B cell (primary cell): ENCODE results near the gene ALKBH8. TPM values are rescaled to one million over a fixed set of nuclear protein-coding genes. Genes with fewer than 3 reads are reported as not detected.

ENCODE experiments used
- ATAC-seq: fragments of 200-7000 bp; cut with Tn5 transposase; one replicate; pipeline ENCODE4 v1.10.0; 2021; ENCODE audit warnings: low read depth, mild to moderate bottlenecking, moderate number of reproducible peaks, moderate library complexity
- CTCF ChIA-PET: fragments of 350-600 bp; sonication (Branson Sonifier 250); formaldehyde crosslinking; loops from one replicate; lab custom pipeline; 2021; ENCODE audit warnings: antibody characterized with exemption, inconsistent platforms; lab: Charles Lee
- POLR2A ChIA-PET: fragments of 350-600 bp; sonication (Branson Sonifier 250); formaldehyde crosslinking; loops from one replicate; lab custom pipeline; 2021; ENCODE audit warnings: antibody characterized with exemption; lab: Charles Lee
- DNase-seq: peaks from one replicate; pipeline ENCODE4 v3.0.0; 2013
- H2AFZ ChIP-seq: 2 replicates; pipeline ENCODE4 v1.6.1; 2012; ENCODE audit warnings: mild to moderate bottlenecking, low read depth, low read length; ENCODE audit not compliant: insufficient read depth, poor library complexity, severe bottlenecking
- H3K27ac ChIP-seq, 2 donors: 1 replicate in 1 of 2; 2 replicates in 1 of 2; pipeline ENCODE4 v1.5.1; 2012 to 2013; ENCODE audit warnings: low read length in 2 of 2, mild to moderate bottlenecking in 2 of 2, moderate library complexity in 1 of 2
- H3K27me3 ChIP-seq, 4 experiments: fragments of 200-600 bp in 1 of 4; sonication (generic) in 1 of 4; replicated peaks in 1 of 4; 1 replicate in 2 of 4; 2 replicates in 2 of 4; pipeline versions ENCODE4 v1.6.1 to v1.7.0; 2013 to 2016; ENCODE audit warnings: low read length in 3 of 4, mild to moderate bottlenecking in 2 of 4, mixed read lengths in 1 of 4, moderate library complexity in 1 of 4; ENCODE audit not compliant: insufficient read depth in 4 of 4, control insufficient read depth in 3 of 4; ENCODE audit errors: control extremely low read depth in 1 of 4
- H3K36me3 ChIP-seq, 2 experiments: replicated peaks in 1 of 2; 1 replicate in 1 of 2; 2 replicates in 1 of 2; pipeline versions ENCODE4 v1.6.1 to v1.7.1; 2013; ENCODE audit warnings: low read length in 1 of 2; ENCODE audit not compliant: insufficient read depth in 2 of 2, control insufficient read depth in 1 of 2; ENCODE audit errors: control extremely low read depth in 1 of 2, extremely low read depth in 1 of 2
- H3K4me1 ChIP-seq, 2 donors: fragments of 200-600 bp in 1 of 2; sonication (generic) in 1 of 2; 1 replicate in 1 of 2; 2 replicates in 1 of 2; pipeline versions ENCODE4 v1.5.1 to v1.6.1; 2013 to 2017; ENCODE audit warnings: low read length in 2 of 2; ENCODE audit not compliant: control insufficient read depth in 2 of 2, insufficient read depth in 2 of 2
- H3K4me2 ChIP-seq: replicated peaks from 2 replicates; pipeline ENCODE3; 2012; ENCODE audit warnings: mild to moderate bottlenecking, low read depth, low read length; ENCODE audit not compliant: poor library complexity, severe bottlenecking
- H3K4me3 ChIP-seq, 5 experiments: fragments of 200-600 bp in 1 of 5; sonication (generic) in 1 of 5; 1 replicate in 3 of 5; 2 replicates in 2 of 5; pipeline versions ENCODE4 v1.5.1 to v1.7.0; 2011 to 2016; ENCODE audit warnings: low read length in 4 of 5, mild to moderate bottlenecking in 4 of 5, low read depth in 2 of 5, control low read depth in 1 of 5, moderate library complexity in 1 of 5; ENCODE audit not compliant: insufficient read depth in 1 of 5; ENCODE audit errors: control extremely low read depth in 1 of 5, extremely low read depth in 1 of 5
- H3K79me2 ChIP-seq: fragments of 200-600 bp; sonication (generic); one replicate; pipeline ENCODE4 v1.6.0; 2016; ENCODE audit warnings: low read length; ENCODE audit not compliant: control insufficient read depth, insufficient read depth
- H3K9ac ChIP-seq: fragments of 200-600 bp; sonication (generic); 2 replicates; pipeline ENCODE4 v1.6.1; 2017; ENCODE audit warnings: mild to moderate bottlenecking, low read length, moderate library complexity
- H3K9me3 ChIP-seq, 3 donors: one replicate each; pipeline versions ENCODE4 v1.6.1 to v1.7.1; 2013; ENCODE audit warnings: low read length in 2 of 3; ENCODE audit not compliant: control insufficient read depth in 2 of 3, insufficient read depth in 1 of 3; ENCODE audit errors: control extremely low read depth in 1 of 3
- H4K20me1 ChIP-seq: 2 replicates; pipeline ENCODE4 v1.6.0; 2012; ENCODE audit warnings: mild to moderate bottlenecking, low read length; ENCODE audit not compliant: insufficient read depth, control insufficient read depth, poor library complexity, severe bottlenecking
- H3K27ac Mint-ChIP-seq: one replicate; pipeline ENCODE4 v1.8.0; 2021; ENCODE audit warnings: mixed read lengths
- H3K27me3 Mint-ChIP-seq: one replicate; pipeline ENCODE4 v1.8.0; 2021; ENCODE audit warnings: mixed read lengths
- H3K4me1 Mint-ChIP-seq: one replicate; pipeline ENCODE4 v1.8.0; 2021; ENCODE audit warnings: mixed read lengths
- H3K4me3 Mint-ChIP-seq: one replicate; pipeline ENCODE4 v1.8.0; 2021; ENCODE audit warnings: mixed read lengths
- H3K9me3 Mint-ChIP-seq: one replicate; pipeline ENCODE4 v1.8.0; 2022; ENCODE audit warnings: mixed read lengths; ENCODE audit not compliant: insufficient read depth
- CTCF ChIP-seq: fragments of 200-600 bp; IDR thresholded peaks from one replicate; pipeline ENCODE4 v1.8.0; 2022; ENCODE audit warnings: antibody characterized with exemption, mild to moderate bottlenecking
- EZH2 ChIP-seq: IDR thresholded peaks from 2 replicates; pipeline ENCODE4 v1.6.1; 2012; ENCODE audit warnings: borderline replicate concordance, low read depth, mild to moderate bottlenecking, moderate library complexity, low read length; ENCODE audit not compliant: insufficient read depth, poor library complexity, severe bottlenecking
- WGBS: methylation state at CpG from one replicate; pipeline ENCODE4 v1.1.5; 2013; ENCODE audit warnings: missing lambda C conversion rate; ENCODE audit not compliant: insufficient coverage; 5-methylcytosine and 5-hydroxymethylcytosine counted together
- intact Hi-C: fragments of 100-400 bp; cut with micrococcal nuclease; formaldehyde crosslinking; loops from one replicate; pipeline ENCODE4 v1.10.0; 2022
- polyA plus RNA-seq: library from polyadenylated mRNA; depleted of rRNA; stranded (reverse); fragments of >200 nt; gene quantifications from 2 replicates; pipeline ENCODE4 v1.2.3, GENCODE V29; 2012
- total RNA-seq, 2 donors: library from RNA; stranded (reverse); fragments of 120-200 nt in 1 of 2; gene quantifications; 1 replicate in 1 of 2; 2 replicates in 1 of 2; pipeline versions ENCODE4 v1.2.3 to v1.2.4, GENCODE V29; 2013 to 2022

ALKBH8 gene
- total and polyA plus RNA-seq, 2 donors (not counting 1 experiment from before 2014, with no cell fraction given), result 4.0 to 13.3 TPM

- peak overlapping the region; percentile 94 for H3K4me3 Mint-ChIP-seq
Measured at GRCh38 chr11:107457205-107457557, 108.4 kb downstream of the ALKBH8 start.

GRCh38 chr11:107453594-107454286 lies 111.8 kb downstream of the ALKBH8 start:
- no peak overlapping the region for H3K4me3 Mint-ChIP-seq
- no peaks in the 10 kb centered on the region for H3K9me3 Mint-ChIP-seq
- peaks cover 27% of the 10 kb centered on the region for H3K4me1 Mint-ChIP-seq
- Histone ChIP-seq H2AFZ (no peak overlapping the region), H3K79me2 (peaks cover 64% of the 10 kb centered on the region), H3K36me3 (peaks cover 8 to 14% of the 10 kb centered on the region in 2 experiments), H3K4me3 (no peak overlapping the region), H3K9ac (no peak overlapping the region), H3K27me3 (no peaks in the 10 kb centered on the region), H3K9me3 (no peaks in the 10 kb centered on the region), H3K4me2 (no peak overlapping the region), H3K4me1 (peaks cover 12 to 14% of the 10 kb centered on the region in 2 donors), H3K27ac (no peak overlapping the region), H4K20me1 (peaks cover 2% of the 10 kb centered on the region)
- H3K27ac Mint-ChIP-seq, result no peak overlapping the region
- ATAC-seq, result no peak
- 95% methylated on average over 5 of the region's 5 CpGs for WGBS
- POLR2A ChIA-PET, result no interaction called here
- no peaks in the 10 kb centered on the region for H3K27me3 Mint-ChIP-seq
- CTCF ChIA-PET, result interaction anchor here (1.1 kb wide), 1 partner anchor 93 kb away, joined by 4 read pairs; no protein-coding TSS in a partner anchor
- intact Hi-C loops, result no loop called here
- no peak for DNase-seq
- TF ChIP-seq EZH2 (no peak), CTCF (no peak)

More at GRCh38 chr11:107457205-107457557, 108.4 kb downstream of the ALKBH8 start:
- peak overlapping the region; percentile 76 for H3K4me2 ChIP-seq
- peaks cover 45% of the 10 kb centered on the region for H3K79me2 ChIP-seq
- H3K9me3 ChIP-seq, result no peaks in the 10 kb centered on the region
- ATAC-seq (peak; percentile 5), DNase-seq (no peak)
- Mint-ChIP-seq H3K9me3 (peaks cover 2% of the 10 kb centered on the region), H3K4me1 (peaks cover 27% of the 10 kb centered on the region), H3K27me3 (peaks cover 2% of the 10 kb centered on the region), H3K27ac (peak overlapping the region; percentile 93)
- peak overlapping the region; percentile 65 to 99 (median 94) for H3K4me3 ChIP-seq
- peak overlapping the region; percentile 87 for H3K9ac ChIP-seq
- H4K20me1 ChIP-seq, result no peaks in the 10 kb centered on the region
- ChIA-PET CTCF (interaction anchor here (1.1 to 1.2 kb wide), 2 partner anchors 106 to 552 kb away, joined by 3 read pairs; partner anchors contain the start of gene CUL5), POLR2A (interaction anchor here (1.2 kb wide), 1 partner anchor 109 kb away, joined by 5 read pairs; the partner anchor contains the start of gene ALKBH8)
- no peaks in the 10 kb centered on the region for H3K27me3 ChIP-seq
- WGBS, result 2% methylated on average over 5 of the region's 6 CpGs
- H3K27ac ChIP-seq, result peak overlapping the region; percentile 64 to 88
- H2AFZ ChIP-seq, result peak overlapping the region; percentile 86
- H3K4me1 ChIP-seq, result peaks cover 12 to 14% of the 10 kb centered on the region in 2 donors
- H3K36me3 ChIP-seq, result peaks cover 8 to 14% of the 10 kb centered on the region in 2 experiments
- TF ChIP-seq EZH2, result no peak
- intact Hi-C loops, result loop anchor here (1.0 to 5.0 kb wide), 7 partner anchors 108 to 1380 kb away; partner anchors contain the start of genes AASDHPPT, ACAT1, ALKBH8 and ATM

Other genes with a start within 250 kb of the ALKBH8 start
- 44.3 and 44.6 TPM in 2 replicates for gene CWF19L2, start 107.9 kb downstream of the ALKBH8 start, total RNA-seq
- gene CWF19L2, start 107.9 kb downstream of the ALKBH8 start, polyA plus RNA-seq, result 2.4 and 3.8 TPM in 2 replicates
- gene ELMOD1, start 25.4 kb upstream of the ALKBH8 start, total RNA-seq, result not detected in 2 replicates
- not detected in 2 replicates for gene ELMOD1, start 25.4 kb upstream of the ALKBH8 start, polyA plus RNA-seq
- not detected in 2 replicates for gene SLN, start 146.3 kb upstream of the ALKBH8 start, total RNA-seq
- not detected in 2 replicates for gene SLN, start 146.3 kb upstream of the ALKBH8 start, polyA plus RNA-seq